Lower leg skin (tissue), 4 donors: ENCODE data around the gene CALML3. TPM values are rescaled to one million over a fixed set of nuclear protein-coding genes. Genes with fewer than 3 reads are reported as not detected.

Source experiments
- DNase-seq, 2 donors: peaks; one replicate each; pipeline ENCODE4 v3.0.0-alpha.2; 2019; ENCODE audit warnings: low spot score in 2 of 2
- H3K4me3 ChIP-seq: fragments of 200-600 bp; sonication (generic); 2 replicates; pipeline ENCODE4 v1.5.1; 2017; ENCODE audit warnings: mild to moderate bottlenecking, low read depth; ENCODE audit not compliant: poor library complexity, severe bottlenecking
- CTCF ChIP-seq, 3 donors: fragments of 450-650 bp; IDR thresholded peaks; one replicate each; pipeline ENCODE4 v1.5.1; 2016; ENCODE audit warnings: antibody characterized with exemption in 3 of 3, mild to moderate bottlenecking in 3 of 3, moderate library complexity in 2 of 3
- POLR2A ChIP-seq, 2 donors: fragments of 450-650 bp; IDR thresholded peaks; one replicate each; pipeline ENCODE4 v1.6.1; 2016 to 2017; ENCODE audit warnings: antibody characterized with exemption in 2 of 2, mild to moderate bottlenecking in 1 of 2, moderate library complexity in 1 of 2
- WGBS, 2 donors: methylation state at CpG; one replicate each; pipeline ENCODE4 v1.1.5; 2018; 5-methylcytosine and 5-hydroxymethylcytosine counted together
- intact Hi-C: fragments of 100-400 bp; cut with DNase I; formaldehyde crosslinking; loops from one replicate; pipeline ENCODE4 v1.15.0; 2023; ENCODE audit warnings: low total_unique reads
- total RNA-seq, 4 donors: library from RNA; depleted of rRNA; stranded (reverse); fragments of >200 nt; gene quantifications; one replicate each; pipeline ENCODE4 v1.1.0, GENCODE V29; 2016

The CALML3 gene
- total RNA-seq, 4 donors from 2014 or later: 43.4 to 181 (median 90.7) TPM

- TF ChIP-seq CTCF (IDR thresholded peaks at IDR 0.05): no peak
- TF ChIP-seq POLR2A (IDR thresholded peaks at IDR 0.05): no peak
- intact Hi-C loops: no loop called here
- DNase-seq: peak in 1 of 2 donors; percentile 58
- WGBS, 2 donors: 89 to 96% methylated on average over 3 of the region's 3 CpGs
- H3K4me3 ChIP-seq: no peak overlapping the region
Measured at GRCh38 chr10:5540891-5541290, 16.1 kb downstream of the CALML3 start.

- DNase-seq: no peak
- no peak overlapping the region for H3K4me3 ChIP-seq
- TF ChIP-seq CTCF (IDR thresholded peaks at IDR 0.05) (no peak), POLR2A (IDR thresholded peaks at IDR 0.05) (no peak)
- WGBS, 2 donors: 96 to 99% methylated on average over 1 of the region's 1 CpG
- intact Hi-C loops: no loop called here
Measured at GRCh38 chr10:5542100-5542499, 17.3 kb downstream of the CALML3 start.

- intact Hi-C loops: no loop called here
Measured at GRCh38 chr10:5543623-5544022, 18.9 kb downstream of the CALML3 start.

GRCh38 chr10:5544216-5544805 lies 19.6 kb downstream of the CALML3 start:
- WGBS, 2 donors: 71 to 74% methylated on average over 6 of the region's 6 CpGs
- peak in 1 of 2 donors; percentile 57 for DNase-seq
- no peak overlapping the region for H3K4me3 ChIP-seq
- TF ChIP-seq POLR2A (IDR thresholded peaks at IDR 0.05): no peak
- no peak for TF ChIP-seq CTCF (IDR thresholded peaks at IDR 0.05)
- intact Hi-C loops: no loop called here

More at GRCh38 chr10:5543623-5544022, 18.9 kb downstream of the CALML3 start:
- TF ChIP-seq POLR2A (IDR thresholded peaks at IDR 0.05): no peak
- no peak for TF ChIP-seq CTCF (IDR thresholded peaks at IDR 0.05)
- DNase-seq: no peak
- WGBS, 2 donors: 92 to 98% methylated on average over 1 of the region's 1 CpG
- H3K4me3 ChIP-seq: no peak overlapping the region

GRCh38 chr10:5545011-5545410 lies 20.2 kb downstream of the CALML3 start:
- no peak for TF ChIP-seq POLR2A (IDR thresholded peaks at IDR 0.05)
- TF ChIP-seq CTCF (IDR thresholded peaks at IDR 0.05): no peak
- no peak overlapping the region for H3K4me3 ChIP-seq
- intact Hi-C loops: no loop called here
- DNase-seq: peak in 1 of 2 donors; percentile 80
- WGBS, 2 donors: 86 to 100% methylated on average over 1 of the region's 1 CpG

- 96 to 100% methylated on average over 2 of the region's 2 CpGs for WGBS, 2 donors
Measured at GRCh38 chr10:5545426-5545777, 20.6 kb downstream of the CALML3 start.

More at GRCh38 chr10:5545426-5545777, 20.6 kb downstream of the CALML3 start:
- no peak for TF ChIP-seq CTCF (IDR thresholded peaks at IDR 0.05)
- TF ChIP-seq POLR2A (IDR thresholded peaks at IDR 0.05): no peak
- intact Hi-C loops: no loop called here
- DNase-seq: no peak
- H3K4me3 ChIP-seq: no peak overlapping the region
